DOHH2 (cell line): ENCODE data around the gene TSSK2.

Experiments used
- EZH2phosphoT487 ChIP-seq: fragments of 200-600 bp; sonication (generic); IDR thresholded peaks from 2 replicates; pipeline ENCODE4 v1.6.1; 2017; ENCODE audit warnings: borderline replicate concordance, mild to moderate bottlenecking, antibody characterized with exemption, low read length, moderate library complexity, mixed read lengths
- TF ChIP-seq, protein P1 (sequence below): fragments of 200-600 bp; sonication (generic); IDR thresholded peaks from one replicate; pipeline ENCODE4 v1.5.1; 2014; ENCODE audit warnings: antibody characterized with exemption, mild to moderate bottlenecking, low read depth, low read length; ENCODE audit not compliant: poor library complexity, severe bottlenecking

- TF ChIP-seq, protein P1, sequence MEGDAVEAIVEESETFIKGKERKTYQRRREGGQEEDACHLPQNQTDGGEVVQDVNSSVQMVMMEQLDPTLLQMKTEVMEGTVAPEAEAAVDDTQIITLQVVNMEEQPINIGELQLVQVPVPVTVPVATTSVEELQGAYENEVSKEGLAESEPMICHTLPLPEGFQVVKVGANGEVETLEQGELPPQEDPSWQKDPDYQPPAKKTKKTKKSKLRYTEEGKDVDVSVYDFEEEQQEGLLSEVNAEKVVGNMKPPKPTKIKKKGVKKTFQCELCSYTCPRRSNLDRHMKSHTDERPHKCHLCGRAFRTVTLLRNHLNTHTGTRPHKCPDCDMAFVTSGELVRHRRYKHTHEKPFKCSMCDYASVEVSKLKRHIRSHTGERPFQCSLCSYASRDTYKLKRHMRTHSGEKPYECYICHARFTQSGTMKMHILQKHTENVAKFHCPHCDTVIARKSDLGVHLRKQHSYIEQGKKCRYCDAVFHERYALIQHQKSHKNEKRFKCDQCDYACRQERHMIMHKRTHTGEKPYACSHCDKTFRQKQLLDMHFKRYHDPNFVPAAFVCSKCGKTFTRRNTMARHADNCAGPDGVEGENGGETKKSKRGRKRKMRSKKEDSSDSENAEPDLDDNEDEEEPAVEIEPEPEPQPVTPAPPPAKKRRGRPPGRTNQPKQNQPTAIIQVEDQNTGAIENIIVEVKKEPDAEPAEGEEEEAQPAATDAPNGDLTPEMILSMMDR: no peak
- TF ChIP-seq EZH2phosphoT487: no peak
These were observed 18.2 kb downstream of the TSSK2 start for GRCh38 chr22:19149047-19149883.
